Measurements from ENCODE around the gene KLK5. TPM values are rescaled to one million over a fixed set of nuclear protein-coding genes. Genes with fewer than 3 reads are reported as not detected.

Gene KLK5
- total RNA-seq, 4 donors from 2014 or later, result not detected

DNA sequence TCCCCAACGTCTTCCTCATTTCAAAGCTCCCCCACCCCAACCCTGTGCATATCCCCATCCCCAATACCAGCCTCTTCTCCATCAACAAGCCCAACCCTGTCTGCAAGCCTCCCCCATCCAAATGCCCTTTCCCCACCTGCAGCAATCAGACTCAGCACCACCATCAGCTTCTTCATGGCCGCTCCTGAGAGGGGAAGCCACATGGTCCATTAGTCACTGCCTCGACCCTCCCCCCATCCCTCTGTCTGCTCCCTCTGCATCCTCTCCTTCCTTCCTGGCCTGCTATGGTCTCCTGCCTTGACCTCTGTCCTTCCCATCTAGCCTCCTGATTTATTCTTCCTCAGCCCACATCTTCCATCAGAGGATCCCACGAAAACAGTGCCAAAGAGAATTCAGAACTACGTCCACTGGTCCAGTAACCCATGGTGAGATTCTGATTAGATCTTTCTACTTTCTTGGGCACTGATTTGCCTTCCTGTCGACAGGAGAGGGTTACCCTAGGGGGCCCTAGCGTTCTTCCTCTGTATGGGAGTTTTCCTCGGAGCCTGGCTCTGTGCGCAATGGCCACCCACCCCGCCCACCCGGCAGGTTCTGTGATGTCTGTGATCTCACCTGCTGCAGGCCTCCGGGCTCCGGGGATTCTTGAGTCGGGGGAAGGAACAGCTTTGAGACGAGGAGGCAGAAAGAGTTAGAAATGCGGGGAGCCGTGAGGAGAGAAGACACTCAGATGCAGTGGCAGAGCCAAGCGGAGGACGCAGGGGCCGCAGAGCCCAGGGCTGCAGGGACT is 15.3 kb upstream of the KLK5 start:
- no peak overlapping the region for H3K4me3 ChIP-seq
- no peak overlapping the region for H3K27ac ChIP-seq
- TF ChIP-seq POLR2A (IDR thresholded peaks at IDR 0.05), result no peak
- TF ChIP-seq, protein P1, sequence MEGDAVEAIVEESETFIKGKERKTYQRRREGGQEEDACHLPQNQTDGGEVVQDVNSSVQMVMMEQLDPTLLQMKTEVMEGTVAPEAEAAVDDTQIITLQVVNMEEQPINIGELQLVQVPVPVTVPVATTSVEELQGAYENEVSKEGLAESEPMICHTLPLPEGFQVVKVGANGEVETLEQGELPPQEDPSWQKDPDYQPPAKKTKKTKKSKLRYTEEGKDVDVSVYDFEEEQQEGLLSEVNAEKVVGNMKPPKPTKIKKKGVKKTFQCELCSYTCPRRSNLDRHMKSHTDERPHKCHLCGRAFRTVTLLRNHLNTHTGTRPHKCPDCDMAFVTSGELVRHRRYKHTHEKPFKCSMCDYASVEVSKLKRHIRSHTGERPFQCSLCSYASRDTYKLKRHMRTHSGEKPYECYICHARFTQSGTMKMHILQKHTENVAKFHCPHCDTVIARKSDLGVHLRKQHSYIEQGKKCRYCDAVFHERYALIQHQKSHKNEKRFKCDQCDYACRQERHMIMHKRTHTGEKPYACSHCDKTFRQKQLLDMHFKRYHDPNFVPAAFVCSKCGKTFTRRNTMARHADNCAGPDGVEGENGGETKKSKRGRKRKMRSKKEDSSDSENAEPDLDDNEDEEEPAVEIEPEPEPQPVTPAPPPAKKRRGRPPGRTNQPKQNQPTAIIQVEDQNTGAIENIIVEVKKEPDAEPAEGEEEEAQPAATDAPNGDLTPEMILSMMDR (IDR thresholded peaks at IDR 0.05), result no peak
- H3K36me3 ChIP-seq, result no peaks in the 10 kb centered on the region
- no peaks in the 10 kb centered on the region for H3K27me3 ChIP-seq
- no peaks in the 10 kb centered on the region for H3K9me3 ChIP-seq
- DNase-seq, result no peak
- H3K4me1 ChIP-seq, result no peaks in the 10 kb centered on the region

DNA sequence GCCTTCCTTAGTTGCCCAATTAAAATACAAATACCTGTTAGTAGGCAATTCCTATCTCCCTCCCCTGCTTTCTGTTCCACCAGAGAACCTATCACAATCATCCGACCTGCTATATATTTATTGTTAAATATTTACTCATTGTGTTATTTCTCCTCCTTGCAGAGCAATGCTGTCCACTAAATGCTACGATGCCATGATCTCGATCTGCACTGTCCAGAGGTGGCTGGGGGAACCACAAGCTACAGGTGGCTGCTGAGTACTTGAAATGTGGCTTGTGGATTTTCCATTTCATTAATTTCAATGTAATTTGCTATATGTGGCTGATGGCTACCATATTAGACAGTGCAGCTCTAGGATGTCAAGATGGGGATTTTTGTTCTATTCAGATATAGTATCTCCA is 11.4 kb upstream of the KLK5 start:
- DNase-seq, result no peak
- Histone ChIP-seq H3K27me3 (no peaks in the 10 kb centered on the region), H3K4me3 (no peak overlapping the region), H3K9me3 (no peaks in the 10 kb centered on the region), H3K36me3 (no peaks in the 10 kb centered on the region), H3K4me1 (no peaks in the 10 kb centered on the region), H3K27ac (no peak overlapping the region)
- TF ChIP-seq, protein P1 (IDR thresholded peaks at IDR 0.05), result no peak
- TF ChIP-seq POLR2A (IDR thresholded peaks at IDR 0.05), result no peak

GRCh38 chr19:50963381-50963780 is 10.5 kb upstream of the KLK5 start:
- Histone ChIP-seq H3K27me3 (no peaks in the 10 kb centered on the region), H3K4me3 (no peak overlapping the region), H3K36me3 (no peaks in the 10 kb centered on the region), H3K27ac (no peak overlapping the region), H3K9me3 (no peaks in the 10 kb centered on the region), H3K4me1 (no peaks in the 10 kb centered on the region)
- DNase-seq, result no peak
- TF ChIP-seq, protein P1 (IDR thresholded peaks at IDR 0.05), result no peak
- no peak for TF ChIP-seq POLR2A (IDR thresholded peaks at IDR 0.05)

- no peaks in the 10 kb centered on the region for H3K36me3 ChIP-seq
- no peaks in the 10 kb centered on the region for H3K4me1 ChIP-seq
- H3K9me3 ChIP-seq, result no peaks in the 10 kb centered on the region
- no peak overlapping the region for H3K4me3 ChIP-seq
- H3K27me3 ChIP-seq, result no peaks in the 10 kb centered on the region
- H3K27ac ChIP-seq, result no peak overlapping the region
- TF ChIP-seq, protein P1 (IDR thresholded peaks at IDR 0.05), result no peak
- TF ChIP-seq POLR2A (IDR thresholded peaks at IDR 0.05), result no peak
- DNase-seq, result no peak
Observed at GRCh38 chr19:50962245-50962644, 9.4 kb upstream of the KLK5 start.

DNA sequence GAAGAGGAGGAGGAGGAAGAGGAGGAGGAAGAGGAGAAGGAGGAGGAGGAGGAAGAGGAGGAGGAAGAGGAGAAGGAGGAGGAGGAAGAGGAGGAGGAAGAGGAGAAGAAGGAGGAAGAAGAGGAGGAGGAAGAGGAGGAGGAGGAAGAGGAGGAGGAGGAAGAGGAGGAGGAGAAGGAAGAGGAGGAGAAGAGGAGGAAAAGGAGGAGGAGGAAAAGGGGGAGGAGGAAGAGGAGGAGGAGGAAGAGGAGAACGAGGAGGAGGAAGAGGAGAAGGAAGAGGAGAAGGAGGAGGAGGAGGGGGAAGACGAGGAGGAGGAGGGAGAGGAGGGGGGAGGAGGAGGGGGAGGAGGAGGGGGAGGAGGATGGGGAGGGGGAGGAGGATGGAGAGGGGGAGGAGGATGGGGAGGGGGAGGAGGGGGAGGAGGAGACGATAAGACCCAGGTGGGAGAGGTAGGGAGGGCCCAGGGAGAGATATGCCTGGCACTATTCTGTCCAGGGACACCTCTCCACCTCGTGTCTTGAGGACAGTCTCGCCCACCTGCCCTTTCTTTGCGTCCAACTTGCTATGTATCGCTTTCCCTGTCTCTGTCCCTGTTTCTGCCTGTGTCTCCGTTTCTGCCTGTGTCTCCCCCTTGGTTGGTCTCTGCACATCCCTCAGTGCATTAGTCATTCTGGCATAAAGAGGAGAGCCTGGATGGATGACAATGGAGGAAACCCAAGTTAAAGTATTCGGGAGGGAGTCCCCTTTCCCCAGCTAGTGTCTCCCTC is 7.1 kb upstream of the KLK5 start:
- TF ChIP-seq, protein P1 (IDR thresholded peaks at IDR 0.05), result no peak
- TF ChIP-seq POLR2A (IDR thresholded peaks at IDR 0.05), result no peak
- Histone ChIP-seq H3K27ac (no peak overlapping the region), H3K4me3 (no peak overlapping the region), H3K27me3 (no peaks in the 10 kb centered on the region), H3K36me3 (no peaks in the 10 kb centered on the region), H3K9me3 (no peaks in the 10 kb centered on the region), H3K4me1 (no peaks in the 10 kb centered on the region)
- no peak for DNase-seq

All from Peyer's patch (tissue), 4 donors.